GM12878 (cell line): Measurements from ENCODE around the gene ABCB9. TPM values are rescaled to one million over a fixed set of nuclear protein-coding genes. Genes with fewer than 3 reads are reported as not detected.
A peak's percentile ranks its signal among the peaks of the same experiment; 100 is the strongest.

Experiments used
- CEBPZ ChIP-seq: fragments of 150-350 bp; IDR thresholded peaks from 2 replicates; pipeline ENCODE4 v1.6.1; 2016; ENCODE audit warnings: low read depth, low read length
- CREM ChIP-seq: IDR thresholded peaks from 2 replicates; pipeline ENCODE4 v1.6.1; 2014; ENCODE audit warnings: antibody characterized with exemption, low read depth
- ELK1 ChIP-seq: IDR thresholded peaks from 2 replicates; pipeline ENCODE4 v1.6.1; 2012; ENCODE audit warnings: low read depth, low read length, improper control_type of control experiment
- ESRRA ChIP-seq: IDR thresholded peaks from 2 replicates; pipeline ENCODE4 v1.6.1; 2012; ENCODE audit warnings: mild to moderate bottlenecking, low read length, improper control_type of control experiment
- HDAC6 ChIP-seq: fragments of 200-600 bp; sonication (generic); IDR thresholded peaks from one replicate; pipeline ENCODE4 v1.8.0; 2017; ENCODE audit warnings: antibody characterized with exemption; ENCODE audit not compliant: unreplicated experiment
- LARP7 ChIP-seq: fragments of 450-650 bp; IDR thresholded peaks from 2 replicates; pipeline ENCODE4 v1.6.1; 2017; ENCODE audit warnings: mild to moderate bottlenecking
- NFYA ChIP-seq: IDR thresholded peaks from 2 replicates; pipeline ENCODE4 v1.6.1; 2011; ENCODE audit warnings: low read depth, mild to moderate bottlenecking, low read length, improper control_type of control experiment, borderline replicate concordance
- POLR2A ChIP-seq: IDR thresholded peaks from 2 replicates; pipeline ENCODE4 v1.6.1; 2011; ENCODE audit warnings: low read depth, mild to moderate bottlenecking, low read length
- TBL1XR1 ChIP-seq: IDR thresholded peaks from 2 replicates; pipeline ENCODE4 v1.6.1; 2012; ENCODE audit warnings: low read depth, low read length, improper control_type of control experiment
- polyA plus RNA-seq, 11 experiments: library from polyadenylated mRNA; depleted of rRNA in 4 of 11; unstranded in 6 of 11; stranded (reverse) in 5 of 11; fragments of >200 nt; fragmentation: Nextera tagmentation in 4 of 11; fragmentation: Illumina TruSeq in 1 of 11; extraction: Ambion mirVana in 4 of 11; extraction: Trizol in 1 of 11; gene quantifications; 1 replicate in 1 of 11; 2 replicates in 10 of 11; pipeline versions ENCODE4 v1.2.1 to v1.2.3, GENCODE V29; 2011 to 2016; ENCODE audit warnings: inconsistent platforms in 2 of 11, missing spikeins in 2 of 11, low read depth in 1 of 11
- total RNA-seq, 4 experiments: library from RNA; depleted of rRNA in 3 of 4; stranded (reverse); fragments of >200 nt in 3 of 4; fragmentation: Illumina TruSeq in 1 of 4; extraction: Trizol in 1 of 4; gene quantifications; 2 replicates each; pipeline versions ENCODE4 v1.2.1 to v1.2.3, GENCODE V29; 2013 to 2021

Gene ABCB9
- total and polyA plus RNA-seq, 10 of the 15 experiments (the other 5 are each of a cell fraction or from before 2014, with no cell fraction given): 0.37 to 4.9 (median 3.1) TPM

- TF ChIP-seq CEBPZ (no peak), HDAC6 (no peak), ELK1 (0 out of 2 replicates have a peak, but pooled peaks have one; percentile 72), LARP7 (no peak; the same call in 1 of the 2 replicates), TBL1XR1 (no peak), NFYA (no peak), CREM (peak; percentile 72), POLR2A (peak; percentile 53; the same call in 1 of the 2 replicates), ESRRA (0 out of 2 replicates have a peak, but pooled peaks have one; percentile 19)
Observed at GRCh38 chr12:122974274-122974891, 8.1 kb upstream of the ABCB9 start (continued).
